Epithelial cell of esophagus (primary cell): ENCODE measurements around the gene NT5C.
A peak's percentile ranks its signal among the peaks of the same experiment; 100 is the strongest.

Experiments used
- DNase-seq: peaks from one replicate; pipeline ENCODE4 v3.0.0; 2010; ENCODE audit warnings: low read depth
- H3K4me3 ChIP-seq: 2 replicates; pipeline ENCODE4 v1.5.1; 2011; ENCODE audit warnings: mild to moderate bottlenecking, low read length, control low read depth
- TF ChIP-seq, protein P1 (sequence below): IDR thresholded peaks from 2 replicates; pipeline ENCODE4 v1.5.1; 2011; ENCODE audit warnings: low read depth, mild to moderate bottlenecking, low read length, control low read depth, inconsistent platforms; ENCODE audit not compliant: insufficient read depth; ENCODE audit errors: missing control alignments

Gene NT5C

DNA sequence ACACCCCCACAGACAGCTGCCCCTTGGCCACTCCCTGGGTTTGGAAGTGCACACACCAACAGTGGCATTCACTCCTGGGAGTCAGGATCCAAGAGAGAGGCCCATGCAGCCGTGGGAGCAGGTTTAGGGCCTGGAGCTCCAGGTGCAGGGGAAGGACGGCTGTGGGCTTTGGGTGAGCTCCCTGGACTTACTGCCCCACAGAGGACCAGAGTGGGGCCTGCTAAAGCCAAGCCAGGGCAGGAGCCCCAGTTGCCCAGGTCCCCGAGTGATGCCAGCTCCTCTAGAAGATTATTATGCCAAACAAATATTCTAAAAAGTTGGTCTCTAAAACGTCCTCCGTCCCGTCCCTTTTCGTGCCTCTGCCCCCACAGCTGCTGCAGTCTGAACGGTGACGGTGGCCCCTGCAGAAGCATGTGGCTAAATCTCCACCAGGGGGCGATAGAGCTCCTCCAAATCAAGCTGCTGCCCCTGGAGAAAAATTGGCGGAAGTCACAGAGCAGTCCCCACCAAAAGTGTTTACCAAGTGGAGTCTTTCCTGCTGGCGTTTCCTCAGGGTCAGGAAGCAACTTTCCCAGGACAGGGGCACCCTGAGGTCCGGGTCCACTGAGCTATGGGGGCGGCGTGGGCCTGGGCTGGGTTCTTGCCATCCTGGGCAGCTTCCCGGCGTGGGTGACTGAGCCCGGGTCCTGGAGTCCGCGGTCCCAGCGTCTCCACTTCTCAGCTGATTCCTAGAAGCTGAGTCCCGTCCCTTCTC lies 17.6 kb downstream of the NT5C start:
- H3K4me3 ChIP-seq = peak overlapping the region; percentile 39
- TF ChIP-seq, protein P1, sequence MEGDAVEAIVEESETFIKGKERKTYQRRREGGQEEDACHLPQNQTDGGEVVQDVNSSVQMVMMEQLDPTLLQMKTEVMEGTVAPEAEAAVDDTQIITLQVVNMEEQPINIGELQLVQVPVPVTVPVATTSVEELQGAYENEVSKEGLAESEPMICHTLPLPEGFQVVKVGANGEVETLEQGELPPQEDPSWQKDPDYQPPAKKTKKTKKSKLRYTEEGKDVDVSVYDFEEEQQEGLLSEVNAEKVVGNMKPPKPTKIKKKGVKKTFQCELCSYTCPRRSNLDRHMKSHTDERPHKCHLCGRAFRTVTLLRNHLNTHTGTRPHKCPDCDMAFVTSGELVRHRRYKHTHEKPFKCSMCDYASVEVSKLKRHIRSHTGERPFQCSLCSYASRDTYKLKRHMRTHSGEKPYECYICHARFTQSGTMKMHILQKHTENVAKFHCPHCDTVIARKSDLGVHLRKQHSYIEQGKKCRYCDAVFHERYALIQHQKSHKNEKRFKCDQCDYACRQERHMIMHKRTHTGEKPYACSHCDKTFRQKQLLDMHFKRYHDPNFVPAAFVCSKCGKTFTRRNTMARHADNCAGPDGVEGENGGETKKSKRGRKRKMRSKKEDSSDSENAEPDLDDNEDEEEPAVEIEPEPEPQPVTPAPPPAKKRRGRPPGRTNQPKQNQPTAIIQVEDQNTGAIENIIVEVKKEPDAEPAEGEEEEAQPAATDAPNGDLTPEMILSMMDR = peak; percentile 90
- DNase-seq = peak; percentile 90

DNA sequence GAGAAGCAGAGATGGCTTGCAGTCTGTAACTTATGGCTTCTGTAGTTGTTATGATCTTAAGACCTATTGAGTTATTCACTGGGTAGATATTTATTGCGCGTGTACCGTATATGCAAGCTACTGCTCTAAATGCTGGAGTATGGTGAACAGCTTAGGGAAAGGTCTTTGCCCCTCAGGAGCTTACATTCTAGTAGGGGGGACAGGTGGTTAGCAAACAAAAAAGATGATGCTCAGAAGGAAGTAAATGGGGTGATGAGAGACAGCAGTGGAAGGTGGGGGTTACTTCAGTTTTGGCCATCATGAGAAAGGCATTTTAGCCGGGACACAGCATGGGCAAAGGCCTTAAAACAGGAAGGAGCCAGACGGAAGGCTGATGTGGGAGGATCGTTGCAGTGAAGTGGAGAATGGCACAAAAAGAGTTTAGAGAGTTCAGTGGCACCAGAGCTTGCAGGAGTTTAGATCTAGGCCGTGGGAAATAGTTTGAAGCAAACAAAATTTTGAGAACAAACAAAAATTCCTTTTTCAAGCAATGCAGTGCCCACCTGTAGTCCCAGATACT lies 19.7 kb downstream of the NT5C start:
- H3K4me3 ChIP-seq = no peak overlapping the region
- DNase-seq = no peak
- TF ChIP-seq, protein P1 = no peak

DNA sequence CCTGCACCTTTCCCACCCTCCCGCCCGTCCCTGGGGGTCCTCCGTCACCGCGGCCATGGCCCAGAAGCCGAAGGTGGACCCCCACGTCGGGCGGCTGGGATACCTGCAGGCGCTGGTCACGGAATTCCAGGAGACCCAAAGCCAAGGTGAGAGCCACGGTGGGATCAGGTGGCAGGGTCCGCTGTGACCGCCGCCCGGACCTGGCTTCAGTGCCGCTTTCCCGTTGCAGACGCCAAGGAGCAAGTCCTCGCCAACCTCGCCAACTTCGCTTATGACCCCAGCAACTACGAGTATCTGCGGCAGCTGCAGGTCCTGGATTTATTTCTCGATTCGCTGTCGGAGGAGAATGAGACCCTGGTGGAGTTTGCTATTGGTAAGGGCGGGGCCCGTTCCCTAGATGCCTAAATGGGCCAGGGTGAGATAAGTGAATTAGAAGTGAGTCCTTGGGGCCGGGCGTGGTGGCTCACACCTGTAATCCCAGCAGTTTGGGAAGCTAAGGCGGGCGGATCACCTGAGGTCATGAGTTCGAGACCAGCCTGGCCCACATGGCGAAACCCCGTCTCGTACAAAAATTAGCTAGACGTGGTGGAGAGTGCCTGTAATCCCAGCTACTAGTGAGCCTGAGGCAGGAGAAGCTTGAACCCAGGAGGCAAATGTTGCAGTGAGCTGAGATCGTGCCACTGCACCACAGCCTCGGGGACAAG lies 21.2 kb downstream of the NT5C start:
- TF ChIP-seq, protein P1 = no peak
- peak overlapping the region; percentile 86 for H3K4me3 ChIP-seq
- DNase-seq = peak; percentile 34

DNA sequence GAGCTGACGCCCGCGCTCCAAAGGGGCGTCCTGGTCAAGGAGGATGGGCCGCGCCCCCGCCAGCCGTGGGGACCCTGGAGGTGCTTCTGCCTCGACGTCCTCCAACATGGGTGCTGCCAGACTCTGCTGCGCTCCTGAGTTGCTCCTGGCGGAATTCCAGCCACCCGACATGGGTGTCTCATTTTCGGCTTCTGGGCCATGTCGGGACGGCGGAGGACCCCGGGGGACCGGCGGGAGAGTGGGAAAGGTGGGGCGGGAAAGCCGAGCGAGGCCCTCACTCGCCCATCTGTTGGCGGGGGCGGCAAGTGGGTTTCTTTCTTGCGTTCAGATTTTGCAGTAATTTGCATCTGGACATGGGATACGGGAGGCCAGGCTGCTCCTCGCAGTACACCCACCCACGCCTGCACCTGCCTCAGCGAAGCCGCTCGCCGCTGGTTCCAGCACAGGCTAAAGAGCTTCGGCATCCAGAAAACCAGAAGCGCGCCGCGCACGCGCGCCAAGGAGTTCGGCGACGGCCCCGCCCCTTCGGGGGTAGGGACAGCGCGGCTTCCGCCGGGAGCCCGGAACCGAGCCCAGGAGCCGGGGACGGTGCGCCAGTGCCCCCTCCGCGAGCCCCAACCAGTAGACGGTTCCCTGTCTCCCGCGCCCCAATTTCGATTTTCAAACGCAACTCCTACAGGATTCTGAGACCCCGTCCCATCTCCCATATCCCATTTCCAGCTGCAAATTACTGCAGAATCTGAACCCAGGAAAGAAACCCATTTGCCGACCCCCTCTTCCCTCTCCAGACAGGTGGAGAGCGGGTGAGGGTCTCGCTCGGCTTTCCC lies 21.9 kb downstream of the NT5C start, which contains the start of gene ARMC7:
Gene ARMC7 (plus strand): TSS at position 563 of the 827 bp plus-strand sequence. CDS start 320 bp downstream, outside the sequence.
- DNase-seq = peak; percentile 83
- H3K4me3 ChIP-seq = peak within 1 kb of the TSS; percentile 86
- TF ChIP-seq, protein P1 = no peak

DNA sequence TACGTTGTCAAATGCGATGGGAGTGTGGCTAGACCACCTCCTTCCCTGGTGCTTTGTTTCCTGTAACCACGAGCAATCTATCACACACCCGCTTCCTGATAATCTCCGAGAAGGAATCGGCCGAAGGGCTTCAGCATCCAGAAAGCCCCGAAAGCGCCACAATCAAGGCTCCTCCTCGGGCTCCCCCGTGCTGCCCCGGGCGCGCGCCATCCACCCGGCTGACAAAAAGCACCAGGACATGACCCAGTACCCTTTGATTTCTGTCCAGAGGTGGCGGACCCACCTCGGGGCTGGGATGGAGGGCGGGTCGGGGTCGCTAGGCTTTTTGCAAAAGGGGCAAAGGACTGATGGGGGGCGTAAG lies 22.5 kb downstream of the NT5C start:
- no peak for DNase-seq
- peak overlapping the region; percentile 86 for H3K4me3 ChIP-seq
- TF ChIP-seq, protein P1 = no peak

DNA sequence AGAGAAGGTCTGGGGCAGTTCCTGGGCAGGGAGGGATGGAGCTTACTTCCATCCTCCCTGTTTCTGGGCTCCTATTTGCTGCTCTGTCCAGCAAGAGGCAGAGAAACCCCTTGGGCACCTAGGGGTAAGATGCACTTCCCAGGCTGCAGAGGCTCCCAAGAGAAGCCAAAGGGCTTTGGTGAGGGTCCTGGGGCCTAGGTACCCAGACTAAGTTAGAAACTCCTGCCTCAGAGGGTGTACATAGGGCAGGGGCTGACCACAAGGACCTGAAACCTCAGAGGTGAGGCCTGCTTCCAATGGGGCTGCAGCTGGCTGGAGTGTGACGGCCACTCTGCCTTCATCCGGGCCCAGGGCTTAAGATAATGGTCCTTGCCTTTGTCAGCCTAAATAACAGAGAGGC lies 23.3 kb downstream of the NT5C start:
- TF ChIP-seq, protein P1 = no peak
- no peak overlapping the region for H3K4me3 ChIP-seq
- no peak for DNase-seq
